PC-9 (cell line): ENCODE results near the gene GCA. TPM values are rescaled to one million over a fixed set of nuclear protein-coding genes. Genes with fewer than 3 reads are reported as not detected.

Source experiments
- BruUV-seq: library from RNA; stranded (reverse); fragments of 400-500 nt; replicated peaks from 2 replicates; lab custom pipeline; 2021; lab: Mats Ljungman, UMichigan
- CTCF ChIA-PET: fragments of 300-600 bp; sonication (Branson Sonifier 250); formaldehyde crosslinking; loops from one replicate; lab custom pipeline; 2022; ENCODE audit warnings: antibody characterized with exemption; lab: Charles Lee
- POLR2A ChIA-PET: fragments of 300-600 bp; sonication (Branson Sonifier 250); formaldehyde crosslinking; loops from one replicate; lab custom pipeline; 2022; ENCODE audit warnings: antibody characterized with exemption; ENCODE audit not compliant: unreplicated experiment; lab: Charles Lee
- DNase-seq, 2 experiments: peaks; one replicate each; pipeline versions ENCODE4 v3.0.0 to v3.0.0-alpha.2; 2015 to 2022; ENCODE audit warnings: mixed read lengths in 1 of 2
- H2AFZ ChIP-seq: fragments of 200-600 bp; sonication (generic); 2 replicates; pipeline ENCODE4 v1.8.1; 2017; ENCODE audit warnings: antibody characterized with exemption
- H3F3A ChIP-seq: fragments of 200-600 bp; sonication (generic); 2 replicates; pipeline ENCODE4 v1.8.1; 2017; ENCODE audit warnings: antibody characterized with exemption, mild to moderate bottlenecking, low read depth; ENCODE audit not compliant: insufficient read depth
- H3K27ac ChIP-seq: fragments of 200-600 bp; sonication (generic); 2 replicates; pipeline ENCODE4 v1.6.1; 2016; ENCODE audit warnings: mixed run types
- H3K27me3 ChIP-seq: fragments of 200-600 bp; sonication (generic); 2 replicates; pipeline ENCODE4 v1.6.1; 2016; ENCODE audit warnings: low read depth, mixed run types; ENCODE audit not compliant: insufficient read depth
- H3K36me3 ChIP-seq: fragments of 200-600 bp; sonication (generic); 2 replicates; pipeline ENCODE4 v1.6.1; 2016; ENCODE audit warnings: low read depth, mixed run types
- H3K4me1 ChIP-seq: fragments of 200-600 bp; sonication (generic); replicated peaks from 2 replicates; pipeline ENCODE4 v1.6.1; 2016; ENCODE audit warnings: mixed run types; ENCODE audit not compliant: insufficient read depth
- H3K4me2 ChIP-seq: fragments of 200-600 bp; sonication (generic); 2 replicates; pipeline ENCODE4 v1.6.1; 2017; ENCODE audit warnings: mixed run types
- H3K4me3 ChIP-seq: fragments of 200-600 bp; sonication (generic); 2 replicates; pipeline ENCODE4 v1.6.1; 2016; ENCODE audit warnings: mixed run types
- H3K79me2 ChIP-seq: fragments of 200-600 bp; sonication (generic); 2 replicates; pipeline ENCODE4 v1.6.1; 2017; ENCODE audit warnings: low read depth, mixed run types
- H3K9me2 ChIP-seq: fragments of 200-600 bp; sonication (generic); 2 replicates; pipeline ENCODE4 v1.8.1; 2017; ENCODE audit warnings: mild to moderate bottlenecking; ENCODE audit not compliant: insufficient read depth
- H3K9me3 ChIP-seq: fragments of 200-600 bp; sonication (generic); 2 replicates; pipeline ENCODE4 v1.8.1; 2016; ENCODE audit warnings: low read depth; ENCODE audit not compliant: insufficient read depth
- H4K20me1 ChIP-seq: fragments of 200-600 bp; sonication (generic); 2 replicates; pipeline ENCODE4 v1.8.1; 2017; ENCODE audit not compliant: insufficient read depth
- EZH2 ChIP-seq: fragments of 200-600 bp; sonication (generic); IDR thresholded peaks from 2 replicates; pipeline ENCODE4 v1.8.0; 2017; ENCODE audit warnings: antibody characterized with exemption, low read depth
- intact Hi-C: fragments of 100-400 bp; cut with micrococcal nuclease; formaldehyde crosslinking; loops from one replicate; pipeline ENCODE4 v1.10.0; 2022; ENCODE audit not compliant: unreplicated experiment
- total RNA-seq: library from RNA; stranded (reverse); gene quantifications from 2 replicates; pipeline ENCODE4 v1.2.3, GENCODE V29; 2021
- TF ChIP-seq, protein P1 (sequence below): fragments of 200-600 bp; sonication (generic); conservative IDR thresholded peaks from 2 replicates; pipeline ENCODE4 v1.6.1; 2017; ENCODE audit warnings: mixed run types, antibody characterized with exemption, mild to moderate bottlenecking, moderate library complexity

Gene GCA
- total RNA-seq, 1 experiment from 2014 or later = 13.4 TPM

DNA sequence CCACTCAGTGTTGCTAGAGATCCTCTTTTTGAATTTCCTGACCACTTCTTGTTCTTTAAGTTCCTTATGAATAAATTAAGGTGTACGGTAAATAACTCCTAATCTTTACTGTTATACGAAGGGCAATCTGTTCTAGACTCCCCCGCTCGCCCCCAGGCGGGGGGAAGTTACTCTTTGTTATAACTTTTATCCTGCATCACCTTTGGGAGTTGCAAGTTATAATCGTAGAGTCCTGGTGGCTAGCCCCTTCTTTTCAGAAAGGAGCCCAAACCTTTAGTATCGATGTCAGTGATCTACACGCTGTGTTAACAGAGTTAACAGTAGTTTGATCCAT is 652 bp downstream of the GCA start:
- peaks cover 6% of the 10 kb centered on the region for H3K79me2 ChIP-seq
- H3F3A ChIP-seq = peaks cover 8% of the 10 kb centered on the region; the same call in 1 of the 2 replicates
- no peaks in the 10 kb centered on the region for H4K20me1 ChIP-seq
- H3K4me1 ChIP-seq = peaks cover 8% of the 10 kb centered on the region
- no TSS peak for BruUV-seq
- H3K27ac ChIP-seq = peak overlapping the region; percentile 56
- H3K36me3 ChIP-seq = no peaks in the 10 kb centered on the region
- intact Hi-C loops = no loop called here
- H3K9me2 ChIP-seq = no peaks in the 10 kb centered on the region
- H3K4me2 ChIP-seq = peak overlapping the region; percentile 95
- peak overlapping the region; percentile 88 for H2AFZ ChIP-seq
- CTCF ChIA-PET = no interaction called here
- H3K27me3 ChIP-seq = no peaks in the 10 kb centered on the region
- TF ChIP-seq, protein P1, sequence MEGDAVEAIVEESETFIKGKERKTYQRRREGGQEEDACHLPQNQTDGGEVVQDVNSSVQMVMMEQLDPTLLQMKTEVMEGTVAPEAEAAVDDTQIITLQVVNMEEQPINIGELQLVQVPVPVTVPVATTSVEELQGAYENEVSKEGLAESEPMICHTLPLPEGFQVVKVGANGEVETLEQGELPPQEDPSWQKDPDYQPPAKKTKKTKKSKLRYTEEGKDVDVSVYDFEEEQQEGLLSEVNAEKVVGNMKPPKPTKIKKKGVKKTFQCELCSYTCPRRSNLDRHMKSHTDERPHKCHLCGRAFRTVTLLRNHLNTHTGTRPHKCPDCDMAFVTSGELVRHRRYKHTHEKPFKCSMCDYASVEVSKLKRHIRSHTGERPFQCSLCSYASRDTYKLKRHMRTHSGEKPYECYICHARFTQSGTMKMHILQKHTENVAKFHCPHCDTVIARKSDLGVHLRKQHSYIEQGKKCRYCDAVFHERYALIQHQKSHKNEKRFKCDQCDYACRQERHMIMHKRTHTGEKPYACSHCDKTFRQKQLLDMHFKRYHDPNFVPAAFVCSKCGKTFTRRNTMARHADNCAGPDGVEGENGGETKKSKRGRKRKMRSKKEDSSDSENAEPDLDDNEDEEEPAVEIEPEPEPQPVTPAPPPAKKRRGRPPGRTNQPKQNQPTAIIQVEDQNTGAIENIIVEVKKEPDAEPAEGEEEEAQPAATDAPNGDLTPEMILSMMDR = no peak
- no peak for TF ChIP-seq EZH2
- H3K4me3 ChIP-seq = peak overlapping the region; percentile 82
- no peaks in the 10 kb centered on the region for H3K9me3 ChIP-seq
- POLR2A ChIA-PET = no interaction called here
- no peak for DNase-seq

GRCh38 chr2:162365392-162365791 is 21.5 kb downstream of the GCA start:
- no TSS peak for BruUV-seq

GRCh38 chr2:162368494-162368893 is 24.6 kb downstream of the GCA start:
- no peak overlapping the region for H3K4me3 ChIP-seq
- BruUV-seq = no TSS peak
- no peaks in the 10 kb centered on the region for H3K4me1 ChIP-seq
- H2AFZ ChIP-seq = no peak overlapping the region
- H3K4me2 ChIP-seq = no peak overlapping the region
- no peaks in the 10 kb centered on the region for H3K79me2 ChIP-seq
- H3K9me2 ChIP-seq = no peaks in the 10 kb centered on the region
- H3K9me3 ChIP-seq = no peaks in the 10 kb centered on the region
- no peaks in the 10 kb centered on the region for H4K20me1 ChIP-seq
- H3K27me3 ChIP-seq = no peaks in the 10 kb centered on the region
- intact Hi-C loops = no loop called here
- no peak overlapping the region for H3K27ac ChIP-seq
- H3K36me3 ChIP-seq = no peaks in the 10 kb centered on the region
- ChIA-PET CTCF (no interaction called here), POLR2A (no interaction called here)
- DNase-seq = no peak
- no peaks in the 10 kb centered on the region for H3F3A ChIP-seq
- TF ChIP-seq, protein P1 = no peak
- no peak for TF ChIP-seq EZH2

More at GRCh38 chr2:162365392-162365791, 21.5 kb downstream of the GCA start:
- no peak overlapping the region for H2AFZ ChIP-seq
- H3K36me3 ChIP-seq = no peaks in the 10 kb centered on the region
- no peak for DNase-seq
- H3K9me3 ChIP-seq = no peaks in the 10 kb centered on the region
- ChIA-PET CTCF (no interaction called here), POLR2A (no interaction called here)
- H3K4me2 ChIP-seq = no peak overlapping the region
- no peaks in the 10 kb centered on the region for H4K20me1 ChIP-seq
- H3K79me2 ChIP-seq = no peaks in the 10 kb centered on the region
- no peak for TF ChIP-seq EZH2
- TF ChIP-seq, protein P1 = no peak
- H3K27ac ChIP-seq = no peak overlapping the region
- H3K4me3 ChIP-seq = no peak overlapping the region
- no peaks in the 10 kb centered on the region for H3K4me1 ChIP-seq
- no peaks in the 10 kb centered on the region for H3K9me2 ChIP-seq
- no peaks in the 10 kb centered on the region for H3K27me3 ChIP-seq
- H3F3A ChIP-seq = no peaks in the 10 kb centered on the region
- intact Hi-C loops = no loop called here
